Placental epithelial cell (primary cell): ENCODE results near the gene ABCA2. TPM values are rescaled to one million over a fixed set of nuclear protein-coding genes. Genes with fewer than 3 reads are reported as not detected.

ENCODE experiments used
- total RNA-seq: library from RNA; depleted of rRNA; stranded (reverse); fragments of >200 nt; gene quantifications from 2 replicates; pipeline ENCODE4 v1.2.3, GENCODE V29; 2012

The ABCA2 gene
- total RNA-seq, 1 donor, result 15.3 TPM

Other genes starting within 250 kb of the ABCA2 start
- gene TMEM141, start 236.9 kb downstream of the ABCA2 start, total RNA-seq, result 52.9 and 53.0 TPM in 2 replicates
- gene CCDC183, start 231.9 kb downstream of the ABCA2 start, total RNA-seq, result 0.33 and 0.39 TPM in 2 replicates
- gene RABL6, start 220.3 kb downstream of the ABCA2 start, total RNA-seq, result 47.9 and 75.5 TPM in 2 replicates
- gene AJM1, start 185.8 kb downstream of the ABCA2 start, total RNA-seq, result 0.76 and 1.2 TPM in 2 replicates
- 100 and 144 TPM in 2 replicates for gene PHPT1, start 178.8 kb downstream of the ABCA2 start, total RNA-seq
- gene MAMDC4, start 175.9 kb downstream of the ABCA2 start, total RNA-seq, result 3.0 and 3.5 TPM in 2 replicates
- gene EDF1, start 161.9 kb downstream of the ABCA2 start, total RNA-seq, result 175 and 192 TPM in 2 replicates
- 8.4 and 13.7 TPM in 2 replicates for gene TRAF2, start 141.7 kb downstream of the ABCA2 start, total RNA-seq
- 112 and 219 TPM in 2 replicates for gene FBXW5, start 83.5 kb downstream of the ABCA2 start, total RNA-seq
- 0.98 and 3.9 TPM in 2 replicates for gene C8G, start 83.0 kb downstream of the ABCA2 start, total RNA-seq
- 1.1 TPM in 1 of 2 replicates, not detected in the other for gene LCN12, start 76.0 kb downstream of the ABCA2 start, total RNA-seq
- 0.76 and 2.0 TPM in 2 replicates for gene PTGDS, start 50.7 kb downstream of the ABCA2 start, total RNA-seq
- gene LCNL1, start 45.2 kb downstream of the ABCA2 start, total RNA-seq, result not detected in 2 replicates
- 11.0 and 16.8 TPM in 2 replicates for gene PAXX, start 35.8 kb downstream of the ABCA2 start, total RNA-seq
- gene CLIC3, start 31.7 kb downstream of the ABCA2 start, total RNA-seq, result 328 and 397 TPM in 2 replicates
- not detected in 2 replicates for gene FUT7, start 3.9 kb upstream of the ABCA2 start, total RNA-seq
- gene NPDC1, start 17.9 kb upstream of the ABCA2 start, total RNA-seq, result under 0.01 and 0.22 TPM in 2 replicates
- 0.11 TPM in 1 of 2 replicates, not detected in the other for gene ENTPD2, start 25.8 kb upstream of the ABCA2 start, total RNA-seq
- gene SAPCD2, start 42.3 kb upstream of the ABCA2 start, total RNA-seq, result 2.4 and 5.4 TPM in 2 replicates
- gene UAP1L1, start 49.3 kb upstream of the ABCA2 start, total RNA-seq, result 12.6 and 15.5 TPM in 2 replicates
- 70.3 and 93.4 TPM in 2 replicates for gene MAN1B1, start 58.7 kb upstream of the ABCA2 start, total RNA-seq
- 52.1 and 108 TPM in 2 replicates for gene DPP7, start 86.5 kb upstream of the ABCA2 start, total RNA-seq
- gene GRIN1, start 110.9 kb upstream of the ABCA2 start, total RNA-seq, result under 0.01 TPM in 1 of 2 replicates, not detected in the other
- gene LRRC26, start 141.8 kb upstream of the ABCA2 start, total RNA-seq, result not detected in 2 replicates
- gene TMEM210, start 143.8 kb upstream of the ABCA2 start, total RNA-seq, result not detected in 2 replicates
- gene ANAPC2, start 160.3 kb upstream of the ABCA2 start, total RNA-seq, result 28.3 and 48.3 TPM in 2 replicates
- gene SSNA1, start 160.4 kb upstream of the ABCA2 start, total RNA-seq, result 72.2 and 73.2 TPM in 2 replicates
- 8.4 and 12.2 TPM in 2 replicates for gene TPRN, start 172.5 kb upstream of the ABCA2 start, total RNA-seq
- gene TMEM203, start 177.4 kb upstream of the ABCA2 start, total RNA-seq, result 34.5 and 35.0 TPM in 2 replicates
- 7.3 and 7.9 TPM in 2 replicates for gene NDOR1, start 177.5 kb upstream of the ABCA2 start, total RNA-seq
- under 0.01 TPM in 1 of 2 replicates, not detected in the other for gene RNF208, start 194.0 kb upstream of the ABCA2 start, total RNA-seq
- gene CYSRT1, start 196.9 kb upstream of the ABCA2 start, total RNA-seq, result 0.39 and 1.1 TPM in 2 replicates
- gene RNF224, start 199.3 kb upstream of the ABCA2 start, total RNA-seq, result 0.76 and 2.0 TPM in 2 replicates
- 0.11 and 0.39 TPM in 2 replicates for gene SLC34A3, start 202.7 kb upstream of the ABCA2 start, total RNA-seq
- 76.2 and 226 TPM in 2 replicates for gene TUBB4B, start 213.1 kb upstream of the ABCA2 start, total RNA-seq
- gene STPG3, start 223.0 kb upstream of the ABCA2 start, total RNA-seq, result not detected in 2 replicates
- 50.3 and 57.0 TPM in 2 replicates for gene NELFB, start 227.1 kb upstream of the ABCA2 start, total RNA-seq
- gene TOR4A, start 249.5 kb upstream of the ABCA2 start, total RNA-seq, result 18.1 and 25.5 TPM in 2 replicates